Measurements from ENCODE around the gene MYLK.

- TF ChIP-seq, protein P1, sequence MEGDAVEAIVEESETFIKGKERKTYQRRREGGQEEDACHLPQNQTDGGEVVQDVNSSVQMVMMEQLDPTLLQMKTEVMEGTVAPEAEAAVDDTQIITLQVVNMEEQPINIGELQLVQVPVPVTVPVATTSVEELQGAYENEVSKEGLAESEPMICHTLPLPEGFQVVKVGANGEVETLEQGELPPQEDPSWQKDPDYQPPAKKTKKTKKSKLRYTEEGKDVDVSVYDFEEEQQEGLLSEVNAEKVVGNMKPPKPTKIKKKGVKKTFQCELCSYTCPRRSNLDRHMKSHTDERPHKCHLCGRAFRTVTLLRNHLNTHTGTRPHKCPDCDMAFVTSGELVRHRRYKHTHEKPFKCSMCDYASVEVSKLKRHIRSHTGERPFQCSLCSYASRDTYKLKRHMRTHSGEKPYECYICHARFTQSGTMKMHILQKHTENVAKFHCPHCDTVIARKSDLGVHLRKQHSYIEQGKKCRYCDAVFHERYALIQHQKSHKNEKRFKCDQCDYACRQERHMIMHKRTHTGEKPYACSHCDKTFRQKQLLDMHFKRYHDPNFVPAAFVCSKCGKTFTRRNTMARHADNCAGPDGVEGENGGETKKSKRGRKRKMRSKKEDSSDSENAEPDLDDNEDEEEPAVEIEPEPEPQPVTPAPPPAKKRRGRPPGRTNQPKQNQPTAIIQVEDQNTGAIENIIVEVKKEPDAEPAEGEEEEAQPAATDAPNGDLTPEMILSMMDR (IDR thresholded peaks at IDR 0.05), result no peak
- no peak for TF ChIP-seq POLR2A (IDR thresholded peaks at IDR 0.05)
Measured at GRCh38 chr3:123682781-123683504, 201.2 kb downstream of the MYLK start.
